ENCODE measurements around the gene SLC30A1. TPM values are rescaled to one million over a fixed set of nuclear protein-coding genes. Genes with fewer than 3 reads are reported as not detected.

The SLC30A1 gene
- total and polyA plus RNA-seq, 2 of the 8 experiments (the other 6 are each of a cell fraction or from before 2014, with no cell fraction given), result 4.5 to 14.0 TPM

- Histone ChIP-seq H4K91ac (replicated peaks; ENCODE audit: insufficient read length, low read length) (no peak overlapping the region), H3K27ac (ENCODE audit: low read depth, low read length) (no peak overlapping the region), H4K5ac (ENCODE audit: insufficient read length, low read depth, low read length) (no peak overlapping the region), H3K9me3 (ENCODE audit: insufficient read depth in 2 of 2, low read depth in 1 of 2, low read length in 1 of 2) (no peaks in the 10 kb centered on the region), H3K4me2 (ENCODE audit: insufficient read depth in 1 of 2, low read depth in 2 of 2, low read length in 2 of 2) (no peak overlapping the region), H4K20me1 (replicated peaks in 1 of 2; ENCODE audit: control insufficient read depth in 1 of 2, insufficient read depth in 2 of 2, low read length in 2 of 2) (no peaks in the 10 kb centered on the region), H4K8ac (ENCODE audit: extremely low read depth, insufficient read depth, low read length) (no peak overlapping the region), H2BK15ac (ENCODE audit: low read length) (no peak overlapping the region), H3K23me2 (ENCODE audit: low read depth, low read length) (no peaks in the 10 kb centered on the region), H2BK12ac (ENCODE audit: low read depth, low read length) (no peak overlapping the region), H3K4me1 (replicated peaks in 1 of 4; ENCODE audit: control insufficient read depth in 3 of 4, insufficient read depth in 4 of 4, low read length in 3 of 4) (no peaks in the 10 kb centered on the region; a peak in 1 of 7 replicates), H2BK5ac (ENCODE audit: low read depth, low read length) (no peak overlapping the region), H2BK120ac (replicated peaks; ENCODE audit: low read depth, low read length) (no peak overlapping the region), H3K23ac (ENCODE audit: insufficient read length) (no peak overlapping the region), H3K9ac (replicated peaks in 1 of 4; ENCODE audit: extremely low read depth in 1 of 4, low read depth in 3 of 4, low read length in 3 of 4) (no peak overlapping the region), H2AFZ (ENCODE audit: low read length) (no peak overlapping the region), H3K36me3 (ENCODE audit: control insufficient read depth in 2 of 4, insufficient read depth in 4 of 4, low read length in 3 of 4) (no peaks in the 10 kb centered on the region), H2BK20ac (ENCODE audit: low read length) (no peak overlapping the region), H3K79me1 (ENCODE audit: low read depth, low read length) (no peaks in the 10 kb centered on the region), H3K56ac (replicated peaks; ENCODE audit: insufficient read length, low read depth, low read length) (no peak overlapping the region), H3K79me2 (ENCODE audit: control insufficient read depth in 1 of 2, insufficient read depth in 2 of 2, low read length in 2 of 2) (no peaks in the 10 kb centered on the region), H3K18ac (ENCODE audit: extremely low read depth, low read length) (no peak overlapping the region), H3K4me3 (ENCODE audit: extremely low read depth in 1 of 4, insufficient read depth in 2 of 4, low read depth in 3 of 4, low read length in 4 of 4) (no peak overlapping the region), H3K4ac (replicated peaks; ENCODE audit: insufficient read length, low read depth, low read length) (no peak overlapping the region), H3K14ac (ENCODE audit: insufficient read length) (no peak overlapping the region), H2AK5ac (ENCODE audit: low read depth, low read length) (no peak overlapping the region), H3K27me3 (replicated peaks in 1 of 4; ENCODE audit: control insufficient read depth in 3 of 4, extremely low read depth in 1 of 4, insufficient read depth in 3 of 4, low read length in 3 of 4) (no peaks in the 10 kb centered on the region)
- FAIRE-seq, result no peak
- CTCF ChIA-PET (ENCODE audit: partially characterized antibody), result interaction anchor here (1.0 to 3.0 kb wide), 4 partner anchors 7 to 96 kb away, joined by 3 to 11 read pairs (median 4); no protein-coding TSS in a partner anchor
- POLR2A ChIA-PET (ENCODE audit: partially characterized antibody), result interaction anchor here (1.0 kb wide), 1 partner anchor 36 kb away, joined by 4 read pairs; no protein-coding TSS in a partner anchor
- WGBS, 2 experiments (ENCODE audit: extremely low coverage in 1 of 2, insufficient coverage in 1 of 2, insufficient read length in 1 of 2, insufficient replicate concordance in 2 of 2, low coverage in 1 of 2, low lambda C conversion rate in 2 of 2, missing lambda C conversion rate in 1 of 2), result 89% methylated on average over 10 of the region's 10 CpGs; no CpG with 5 or more reads in 1 of the 2 experiments
- no peak for DNase-seq (ENCODE audit: low read depth in 1 of 2, low spot score in 2 of 2)
- TF ChIP-seq NRF1 (IDR thresholded peaks at IDR 0.05; ENCODE audit: low read depth, low read length) (no peak), PHF8 (conservative IDR thresholded peaks at IDR 0.05; ENCODE audit: low read depth, low read length) (no peak), ZNF274 (IDR thresholded peaks at IDR 0.05; ENCODE audit: borderline replicate concordance, extremely low read depth, low read length) (no peak), KDM4A (IDR thresholded peaks at IDR 0.05; ENCODE audit: low read depth, low read length, severe bottlenecking) (no peak), POLR2A (IDR thresholded peaks at IDR 0.05; ENCODE audit: control extremely low read depth in 1 of 2, low read depth in 2 of 2, low read length in 2 of 2) (no peak)
- TF ChIP-seq, protein P1, sequence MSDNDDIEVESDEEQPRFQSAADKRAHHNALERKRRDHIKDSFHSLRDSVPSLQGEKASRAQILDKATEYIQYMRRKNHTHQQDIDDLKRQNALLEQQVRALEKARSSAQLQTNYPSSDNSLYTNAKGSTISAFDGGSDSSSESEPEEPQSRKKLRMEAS (IDR thresholded peaks at IDR 0.05), result no peak
Observed at GRCh38 chr1:211609120-211610024, 30.4 kb upstream of the SLC30A1 start.
